ENCODE data around the gene TRIM52. TPM values are rescaled to one million over a fixed set of nuclear protein-coding genes. Genes with fewer than 3 reads are reported as not detected.

TRIM52 gene
- total RNA-seq, 1 donor from 2014 or later: 3.3 TPM

- no peak for DNase-seq (ENCODE audit: low read depth in 2 of 2)
These were observed 2.4 kb downstream of the TRIM52 start for GRCh38 chr5:181258576-181258975.

DNA sequence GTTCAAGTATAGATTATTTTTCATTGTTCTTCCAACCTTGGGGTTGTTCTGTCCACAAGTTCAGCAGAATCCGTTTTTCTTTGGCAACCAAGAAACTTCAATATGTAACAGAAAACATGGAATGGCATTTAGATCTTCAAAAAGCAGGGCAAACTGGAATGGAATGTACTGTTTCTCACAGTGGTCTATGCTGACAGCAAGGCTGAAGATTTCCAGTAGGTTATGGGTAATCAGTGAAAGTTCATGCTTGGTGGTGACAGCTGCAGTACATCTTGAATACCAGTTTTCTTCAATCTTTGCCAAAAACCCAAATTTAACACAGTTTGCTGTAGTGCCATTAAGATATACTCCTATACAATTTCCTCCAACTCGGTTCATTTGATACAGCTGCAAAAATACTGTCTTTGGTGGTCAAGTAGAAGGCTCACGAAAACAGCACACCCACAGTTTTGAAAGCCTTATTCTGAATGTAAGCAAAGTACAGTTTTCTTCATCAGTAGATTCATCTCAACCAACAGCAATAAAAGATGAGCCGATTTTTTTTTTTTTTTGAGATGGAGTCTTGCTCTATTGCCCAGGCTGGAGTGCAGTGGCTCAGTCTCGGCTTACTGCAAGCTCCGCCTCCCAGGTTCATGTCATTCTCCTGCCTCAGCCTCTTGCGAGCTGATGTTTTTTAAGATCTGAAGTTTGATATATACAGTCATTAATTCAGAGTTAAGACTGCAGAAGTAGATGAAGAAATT is 4.9 kb downstream of the TRIM52 start:
- no peak for DNase-seq (ENCODE audit: low read depth in 2 of 2)

DNA sequence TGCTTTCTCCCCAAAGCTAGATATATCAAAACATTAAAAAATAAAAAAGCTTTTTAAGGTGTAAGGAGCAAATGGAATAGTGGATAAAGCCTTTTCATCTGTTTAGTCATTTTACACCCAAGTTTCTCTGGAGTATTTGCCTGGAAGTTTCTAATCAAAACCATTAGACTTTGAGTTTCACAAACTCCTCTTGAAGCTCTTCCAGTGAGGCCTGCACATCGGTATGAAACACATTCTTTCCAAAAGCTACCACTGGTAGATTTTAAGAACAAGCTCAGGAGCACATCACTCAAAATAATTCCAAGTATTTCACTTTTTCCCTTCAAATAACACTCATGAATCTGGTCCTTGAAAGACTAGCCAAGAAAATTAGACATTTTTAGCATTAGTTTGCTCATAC is 5.7 kb downstream of the TRIM52 start:
- DNase-seq (ENCODE audit: low read depth in 2 of 2): no peak

GRCh38 chr5:181248277-181248676 is 12.7 kb downstream of the TRIM52 start:
- DNase-seq (ENCODE audit: low read depth in 2 of 2): no peak

DNA sequence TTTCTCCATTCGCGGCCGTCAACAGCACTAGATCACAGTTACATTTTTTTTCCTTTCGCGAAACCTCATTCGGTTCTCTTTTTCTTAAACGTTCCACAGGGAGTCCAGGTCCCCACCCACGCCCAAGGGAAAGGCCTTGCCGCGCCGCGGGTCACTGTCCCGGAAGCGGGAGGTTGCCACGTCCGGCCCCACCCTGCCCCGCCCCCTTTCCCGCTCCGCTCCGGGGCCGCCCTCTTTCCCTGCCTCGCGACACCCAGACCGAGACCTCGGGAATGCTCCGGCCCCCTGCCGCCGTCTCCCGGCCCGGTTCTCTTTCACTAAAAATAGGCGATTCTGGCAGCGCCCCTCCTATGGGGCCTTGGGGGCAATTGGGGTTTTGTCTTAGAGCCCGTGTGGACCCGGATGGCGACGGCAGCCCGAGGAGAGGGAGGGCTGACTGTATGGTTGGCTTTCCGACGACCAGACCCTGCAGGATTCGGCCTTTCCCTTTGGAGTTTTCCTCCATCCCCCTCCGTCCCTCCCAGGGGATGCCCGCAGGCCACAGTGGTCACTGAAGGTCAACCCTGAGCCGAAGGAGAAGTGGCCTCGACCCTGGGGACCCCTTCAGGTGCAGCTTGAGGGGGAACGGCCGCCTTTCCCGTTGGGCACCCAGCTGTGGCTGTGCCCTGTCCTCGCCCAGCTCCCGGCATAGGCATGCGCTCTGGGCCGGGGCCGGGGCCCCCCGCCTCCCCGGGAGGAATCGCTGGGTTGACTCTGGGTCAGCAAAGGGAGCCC is 14.5 kb downstream of the TRIM52 start:
- DNase-seq (ENCODE audit: low read depth in 2 of 2): peak; percentile 47 to 83

DNA sequence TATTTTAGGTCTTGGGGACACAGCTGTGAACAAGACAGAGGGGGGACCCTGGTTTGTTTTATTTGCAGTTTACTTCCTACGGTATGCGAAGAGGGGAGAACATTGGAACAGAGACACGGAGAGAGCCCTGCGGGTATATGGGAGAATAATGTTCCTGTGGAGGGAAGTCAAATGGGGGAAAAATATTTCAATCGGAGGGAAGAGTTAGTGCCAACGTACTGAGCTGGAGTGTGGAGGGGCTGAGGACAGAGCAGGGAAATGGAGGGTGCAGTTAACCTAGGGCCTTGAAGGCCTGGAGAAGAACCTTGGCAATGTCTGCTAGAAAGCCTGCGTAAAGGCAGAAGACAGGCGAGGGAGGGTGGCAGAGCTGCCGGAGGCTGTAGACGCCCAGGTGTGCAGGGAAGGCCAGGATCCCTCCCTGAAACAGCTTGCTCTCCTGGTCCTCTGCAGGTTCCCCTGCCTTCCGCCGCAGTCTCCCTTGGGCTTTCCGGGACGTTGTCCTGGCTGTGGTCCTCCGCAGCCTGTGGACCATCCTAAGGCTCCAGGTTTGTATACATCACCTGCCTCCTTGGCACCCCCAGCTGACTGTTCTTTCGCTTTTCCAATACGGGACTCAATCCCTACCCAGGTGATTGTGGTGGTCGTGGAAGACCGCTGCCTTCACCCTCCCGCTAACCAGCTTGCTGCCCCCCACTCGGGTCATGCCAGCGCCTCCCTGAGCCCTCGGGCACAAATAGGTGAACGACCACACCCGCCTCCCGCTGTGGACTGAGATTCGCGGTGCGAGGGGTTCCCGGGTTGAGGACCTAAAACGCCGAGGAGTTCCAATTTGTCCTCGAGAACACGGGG is 15.3 kb downstream of the TRIM52 start:
- DNase-seq (ENCODE audit: low read depth in 2 of 2): no peak

DNA sequence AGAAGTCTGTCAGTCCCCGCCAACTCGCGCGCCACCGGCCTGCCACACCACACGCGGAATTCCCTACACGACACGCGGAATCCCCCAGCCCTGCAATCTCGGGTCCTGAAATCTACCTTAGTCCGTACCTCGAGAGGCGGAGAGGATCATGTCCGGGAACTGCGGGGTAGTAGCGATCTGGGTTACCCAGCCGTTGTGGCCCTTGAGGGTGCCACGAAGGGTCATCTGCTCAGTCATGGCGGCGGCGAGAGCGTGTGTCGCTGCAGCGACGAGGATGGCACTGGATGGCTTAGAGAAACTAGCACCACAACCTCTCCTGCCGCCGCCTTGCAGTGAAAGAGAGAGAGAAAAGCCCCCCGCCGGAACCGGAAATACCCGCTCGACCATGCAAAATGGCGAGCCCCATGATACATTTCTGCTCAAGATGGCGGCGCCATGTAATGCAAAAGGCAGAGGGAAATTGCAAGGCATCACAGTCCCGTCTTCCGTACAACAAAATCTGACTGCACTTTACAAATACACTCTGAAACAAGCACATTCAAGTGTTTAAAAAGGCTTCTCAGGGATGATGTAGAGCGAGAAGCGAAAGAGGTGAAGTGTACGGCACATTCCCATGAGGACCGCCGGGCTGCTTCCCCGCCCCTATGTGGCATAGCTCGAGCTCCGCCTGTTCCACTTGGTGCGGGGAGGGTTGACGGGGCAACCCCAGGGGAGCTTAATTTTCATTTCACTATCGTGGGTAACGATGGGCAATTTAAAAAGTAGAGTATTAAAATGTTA is 17.2 kb downstream of the TRIM52 start, which contains the start of gene RACK1:
Gene RACK1, minus strand, starts transcription at position 343 of the 780 bp plus-strand sequence. Its CDS starts 106 bp downstream, at position 237.
- DNase-seq (ENCODE audit: low read depth in 2 of 2): peak; percentile 78 to 91

GRCh38 chr5:181243018-181243563 is 17.9 kb downstream of the TRIM52 start:
- DNase-seq (ENCODE audit: low read depth in 2 of 2): peak in 1 of 2 donors; percentile 48

DNA sequence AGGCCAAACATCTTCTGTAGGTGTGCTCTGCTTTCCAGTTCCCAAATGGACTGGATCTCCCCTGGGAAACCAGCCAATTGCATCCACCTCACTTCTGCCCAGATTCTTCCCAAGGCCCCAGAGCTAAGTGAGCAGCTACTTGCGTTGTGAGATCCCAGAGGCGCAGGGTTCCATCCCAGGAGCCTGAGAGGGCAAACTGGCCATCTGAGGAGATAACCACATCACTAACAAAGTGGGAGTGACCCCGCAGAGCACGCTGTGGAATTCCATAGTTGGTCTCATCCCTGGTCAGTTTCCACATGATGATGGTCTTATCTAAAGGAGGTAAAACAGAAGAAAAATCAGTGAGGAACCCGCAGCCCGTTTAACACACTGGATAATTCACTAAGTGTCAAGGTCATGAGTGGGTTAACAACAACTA is 18.9 kb downstream of the TRIM52 start:
- no peak for DNase-seq (ENCODE audit: low read depth in 2 of 2)

DNA sequence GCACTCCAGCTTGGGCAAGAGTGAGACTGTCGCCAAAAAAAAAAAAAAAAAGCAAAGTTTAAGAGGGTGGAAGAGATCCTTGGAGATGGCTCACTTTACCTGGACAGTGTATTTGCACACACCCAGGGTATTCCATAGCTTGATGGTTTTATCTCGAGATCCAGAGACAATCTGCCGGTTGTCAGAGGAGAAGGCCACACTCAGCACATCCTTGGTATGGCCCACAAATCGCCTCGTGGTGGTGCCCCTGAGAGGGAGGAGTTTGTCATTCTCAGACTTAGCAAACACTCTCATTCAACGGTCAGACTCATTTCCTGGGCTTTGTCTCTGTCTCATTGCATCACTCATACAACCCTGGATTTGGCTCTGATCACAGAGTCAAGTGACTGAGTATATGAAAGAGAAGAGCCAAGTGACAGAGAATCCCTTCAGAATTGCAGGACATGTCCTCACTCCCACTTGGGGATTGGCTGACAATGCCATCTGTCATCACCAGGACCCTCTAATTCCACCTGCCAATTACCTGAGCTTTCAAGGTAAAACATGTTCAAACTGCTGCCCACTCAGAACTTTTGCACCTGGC is 19.5 kb downstream of the TRIM52 start:
- peak; percentile 55 to 89 for DNase-seq (ENCODE audit: low read depth in 2 of 2)

GRCh38 chr5:181239062-181239663 is 21.8 kb downstream of the TRIM52 start:
- DNase-seq (ENCODE audit: low read depth in 2 of 2): no peak

DNA sequence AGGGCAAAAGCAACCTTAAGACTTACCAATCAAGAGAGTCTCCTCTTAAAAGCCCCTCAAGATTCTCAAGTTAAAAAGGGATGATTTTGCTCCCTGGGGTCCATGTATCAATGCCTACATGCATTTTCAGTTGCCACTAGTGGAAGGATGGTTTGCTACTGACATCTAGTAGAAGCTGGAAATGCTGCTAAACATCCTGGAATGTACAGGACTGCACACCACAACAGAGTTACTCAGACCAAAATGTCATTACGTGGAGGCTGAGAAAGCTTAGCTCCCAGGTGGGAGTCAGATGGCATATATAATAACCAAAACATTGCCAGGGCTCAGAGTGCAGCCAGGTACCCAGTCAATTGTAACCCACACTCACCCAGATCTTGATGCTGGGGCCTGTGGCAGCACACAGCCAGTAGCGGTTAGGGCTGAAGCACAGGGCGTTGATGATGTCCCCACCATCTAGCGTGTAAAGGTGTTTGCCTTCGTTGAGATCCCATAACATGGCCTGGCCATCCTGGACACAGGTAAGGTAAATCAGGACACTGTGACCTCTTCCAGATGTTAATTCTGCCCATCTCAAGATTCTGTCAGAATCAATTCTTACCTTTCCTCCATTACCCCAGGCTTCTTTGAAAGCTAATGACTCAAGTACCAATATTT is 23.1 kb downstream of the TRIM52 start:
- no peak for DNase-seq (ENCODE audit: low read depth in 2 of 2)

DNA sequence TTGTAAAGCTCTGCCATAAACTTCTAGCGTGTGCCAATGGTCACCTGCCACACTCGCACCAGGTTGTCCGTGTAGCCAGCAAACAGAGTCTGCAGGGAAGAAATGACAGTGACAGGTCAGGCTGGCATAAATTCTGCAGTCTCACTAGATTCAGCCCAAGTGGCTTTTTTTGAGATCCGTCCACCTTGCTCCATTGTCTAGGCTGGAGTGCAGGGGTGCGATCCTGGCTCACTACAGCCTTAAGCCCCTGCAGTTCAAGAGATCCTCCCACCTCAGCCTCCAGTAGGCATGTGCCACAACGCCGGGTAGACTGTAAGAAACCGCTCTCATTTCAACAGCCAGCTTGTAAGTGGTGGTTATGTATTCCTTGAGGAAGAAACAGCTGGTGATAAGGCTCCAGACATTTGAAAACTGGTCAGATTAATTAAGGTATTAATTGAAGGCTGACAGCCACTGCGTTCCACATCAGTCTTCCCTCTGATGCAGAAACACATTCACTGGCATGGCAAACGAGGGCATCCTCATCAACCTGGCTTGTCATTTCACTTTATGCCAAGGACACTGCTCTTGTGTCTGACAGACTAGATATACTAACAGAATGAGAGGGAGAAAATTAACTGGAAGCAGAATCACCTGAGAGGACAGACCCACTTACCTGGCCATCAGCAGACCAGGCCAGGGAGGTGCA is 23.8 kb downstream of the TRIM52 start:
- DNase-seq (ENCODE audit: low read depth in 2 of 2): no peak

DNA sequence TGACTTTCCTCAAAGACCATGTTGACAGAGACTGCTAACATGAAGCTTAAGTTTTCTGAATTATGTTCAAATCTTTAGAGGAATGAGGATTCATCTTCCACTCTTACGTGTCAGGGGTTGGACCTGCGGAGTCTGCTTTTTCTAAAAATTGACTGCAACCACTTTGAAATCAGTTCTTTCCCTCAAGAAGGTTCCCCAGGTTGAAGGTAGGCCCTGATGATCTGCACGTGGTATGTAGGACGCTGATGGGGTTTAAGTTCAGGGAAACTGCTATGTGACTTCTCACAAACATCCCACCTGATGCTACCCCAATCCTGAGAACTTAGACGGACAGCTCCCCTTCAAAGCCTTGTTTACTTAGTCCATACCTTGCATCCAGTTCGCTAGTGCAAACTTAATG is 24.5 kb downstream of the TRIM52 start:
- DNase-seq (ENCODE audit: low read depth in 2 of 2): no peak

- DNase-seq (ENCODE audit: low read depth in 2 of 2): no peak
These were observed 25.1 kb downstream of the TRIM52 start for GRCh38 chr5:181235689-181236366.

- no peak for DNase-seq (ENCODE audit: low read depth in 2 of 2)
These were observed 25.6 kb downstream of the TRIM52 start for GRCh38 chr5:181235323-181235688.

DNA sequence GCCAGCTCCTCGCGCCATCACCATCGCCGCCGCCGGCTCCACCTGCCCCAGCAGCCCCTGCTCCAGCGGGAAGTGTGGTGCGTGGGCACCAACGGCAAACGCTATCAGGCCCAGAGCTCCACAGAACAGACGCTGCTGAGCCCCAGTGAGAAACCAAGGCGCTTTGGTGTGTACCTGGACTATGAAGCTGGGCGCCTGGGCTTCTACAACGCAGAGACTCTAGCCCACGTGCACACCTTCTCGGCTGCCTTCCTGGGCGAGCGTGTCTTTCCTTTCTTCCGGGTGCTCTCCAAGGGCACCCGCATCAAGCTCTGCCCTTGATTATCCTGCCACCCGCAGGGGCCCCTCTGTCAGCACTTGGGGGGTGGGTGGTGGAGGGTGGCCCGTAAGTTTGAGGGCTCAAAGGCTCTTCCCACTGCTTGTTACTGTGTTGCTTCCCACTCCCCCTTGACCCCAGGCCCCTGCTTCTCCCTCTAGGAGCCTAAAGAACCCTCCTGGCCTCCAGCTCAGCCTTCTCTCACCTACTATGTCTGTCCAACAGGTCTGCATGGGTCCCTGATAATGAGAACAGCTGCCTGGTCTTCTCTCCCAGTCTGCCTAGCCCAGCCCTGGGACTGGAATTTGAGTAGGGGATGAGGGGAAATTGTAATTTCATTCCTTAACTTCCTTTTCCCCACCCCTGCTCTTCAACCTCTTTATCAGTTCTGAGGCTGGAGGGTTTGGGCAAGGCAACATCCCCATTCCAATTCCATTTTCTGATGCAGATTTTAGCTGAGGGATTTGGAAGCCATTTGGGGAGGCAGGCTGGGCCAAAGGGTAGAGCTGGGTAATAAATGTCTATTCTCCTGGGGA is 26.3 kb downstream of the TRIM52 start:
- no peak for DNase-seq (ENCODE audit: low read depth in 2 of 2)

Measured in dermis microvascular lymphatic vessel endothelial cell (primary cell).